Astrocyte of the cerebellum (primary cell): ENCODE results near the gene NACC2.
"Not testable (repeated sequence)": the region's sequence is repeated elsewhere in the genome, so short reads cannot be mapped to it uniquely, and the experiment has no call there.

Experiments
- DNase-seq: peaks from one replicate; pipeline ENCODE4 v3.0.0-alpha.2; 2011; ENCODE audit warnings: low read depth
- H3K4me3 ChIP-seq: 2 replicates; pipeline ENCODE4 v1.5.1; 2011; ENCODE audit warnings: mild to moderate bottlenecking, low read depth, low read length, moderate library complexity
- CTCF ChIP-seq: IDR thresholded peaks from 2 replicates; pipeline ENCODE4 v1.5.1; 2012; ENCODE audit warnings: low read length, low read depth, moderate library complexity, mild to moderate bottlenecking; ENCODE audit errors: missing control alignments
- in situ Hi-C: cut with HindIII; loops from 2 replicates; pipeline ENCODE4 v1.10.0; 2017; ENCODE audit warnings: low sequenced_read_pairs

The NACC2 gene

DNA sequence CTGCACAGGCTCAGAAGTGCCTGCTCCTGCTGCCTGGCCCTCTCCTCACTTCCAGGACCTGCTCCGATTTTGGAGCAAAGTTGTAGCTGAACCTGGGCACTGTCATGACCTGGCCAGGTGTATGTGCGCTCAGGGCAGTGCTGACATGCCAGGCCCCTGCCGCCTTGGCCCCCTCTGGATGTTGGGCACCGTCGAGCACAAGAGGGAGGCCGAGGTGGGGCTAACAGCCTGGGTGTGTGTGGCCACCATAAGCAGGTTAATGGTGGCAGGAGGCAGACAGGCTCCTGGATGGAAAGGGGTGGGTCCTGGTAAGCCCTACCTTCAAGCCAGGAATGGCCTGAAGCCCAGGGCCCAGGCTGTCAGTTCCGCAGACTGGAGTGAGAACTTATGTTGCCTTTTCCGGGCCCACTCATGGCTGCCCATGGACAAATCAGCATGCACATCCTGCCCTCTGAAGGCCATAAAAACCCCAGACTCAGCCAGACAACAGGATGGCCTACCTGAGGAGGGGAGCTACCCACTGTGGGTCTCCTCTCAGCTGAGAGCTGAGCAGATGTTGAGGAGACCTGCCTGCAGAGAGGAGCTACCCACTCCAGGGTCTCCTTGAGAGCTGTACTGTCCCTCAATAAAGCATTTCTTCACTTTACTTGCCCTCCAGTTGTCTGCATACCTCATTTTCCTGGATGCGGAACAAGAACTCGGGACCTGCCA, 66.2 kb downstream of the NACC2 start:
- no peak for TF ChIP-seq CTCF
- in situ Hi-C loops: no loop called here
- no peak for DNase-seq
- no peak overlapping the region for H3K4me3 ChIP-seq

GRCh38 chr9:136026943-136027289, 68.2 kb downstream of the NACC2 start:
- H3K4me3 ChIP-seq, DNase-seq, in situ Hi-C loops: not testable (repeated sequence)

- in situ Hi-C loops: no loop called here
- no peak overlapping the region for H3K4me3 ChIP-seq
- DNase-seq: no peak
- no peak for TF ChIP-seq CTCF
Observed at GRCh38 chr9:136026266-136026942, 68.7 kb downstream of the NACC2 start.

- DNase-seq: no peak
- no peak for TF ChIP-seq CTCF
- in situ Hi-C loops: no loop called here
- no peak overlapping the region for H3K4me3 ChIP-seq
Observed at GRCh38 chr9:136025481-136025880, 69.6 kb downstream of the NACC2 start.

- TF ChIP-seq CTCF: no peak
- in situ Hi-C loops: no loop called here
- H3K4me3 ChIP-seq: no peak overlapping the region
- DNase-seq: no peak
Observed at GRCh38 chr9:136024696-136025316, 70.3 kb downstream of the NACC2 start.

- DNase-seq: no peak
- no peak for TF ChIP-seq CTCF
- no peak overlapping the region for H3K4me3 ChIP-seq
- in situ Hi-C loops: no loop called here
Observed at GRCh38 chr9:136024286-136024685, 70.8 kb downstream of the NACC2 start.
